ENCODE results near the gene TBX1.

The TBX1 gene

DNA sequence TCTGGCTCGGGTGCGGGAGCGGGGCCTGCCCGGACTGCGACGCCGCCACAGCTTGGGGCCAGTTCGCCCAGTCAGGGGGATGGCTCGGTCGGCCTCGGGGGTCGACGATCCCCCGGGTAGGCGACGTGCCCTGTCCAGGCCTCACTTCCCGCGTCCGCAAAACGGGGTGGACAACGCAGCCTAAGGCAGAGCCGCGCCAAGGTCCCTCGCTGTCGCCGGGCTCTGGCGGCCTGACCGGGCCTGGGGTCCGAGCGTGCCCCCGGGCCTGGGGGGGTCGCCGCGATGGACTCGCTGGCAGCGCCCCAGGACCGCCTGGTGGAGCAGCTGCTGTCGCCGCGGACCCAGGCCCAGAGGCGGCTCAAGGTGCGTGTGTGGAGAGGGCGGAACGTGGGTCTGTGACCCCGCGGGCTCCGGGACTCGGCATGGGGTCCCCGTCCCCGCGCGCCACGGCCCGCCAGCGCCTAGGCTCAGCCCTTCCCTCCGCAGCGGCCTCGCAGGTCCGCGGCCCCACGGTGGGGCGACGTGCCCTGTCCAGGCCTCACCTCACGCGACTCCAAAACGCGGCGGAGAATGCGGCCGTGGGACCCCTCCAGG is 42.0 kb upstream of the TBX1 start:
- Histone ChIP-seq H4K20me1 (ENCODE audit: control insufficient read depth, insufficient read depth, low read depth, low read length) (no peaks in the 10 kb centered on the region), H3K27ac (ENCODE audit: low read depth, low read length) (no peak overlapping the region), H3F3A (ENCODE audit: control insufficient read depth, insufficient read depth) (no peaks in the 10 kb centered on the region), H3K9me3 (ENCODE audit: control insufficient read depth, insufficient read depth, low read length) (no peaks in the 10 kb centered on the region), H3K9me2 (replicated peaks; ENCODE audit: control insufficient read depth, low read length) (no peaks in the 10 kb centered on the region), H3K79me2 (ENCODE audit: control insufficient read depth, low read length) (no peaks in the 10 kb centered on the region), H3K36me3 (ENCODE audit: control insufficient read depth, low read length) (no peaks in the 10 kb centered on the region), H3K4me1 (ENCODE audit: control insufficient read depth, low read length) (peaks cover 8% of the 10 kb centered on the region), H3K4me3 (ENCODE audit: low read length) (peak overlapping the region; percentile 70), H3K27me3 (ENCODE audit: control insufficient read depth, low read length) (peaks cover 22% of the 10 kb centered on the region), H3K4me2 (ENCODE audit: low read length) (peak overlapping the region; percentile 61)
- TF ChIP-seq, protein P1, sequence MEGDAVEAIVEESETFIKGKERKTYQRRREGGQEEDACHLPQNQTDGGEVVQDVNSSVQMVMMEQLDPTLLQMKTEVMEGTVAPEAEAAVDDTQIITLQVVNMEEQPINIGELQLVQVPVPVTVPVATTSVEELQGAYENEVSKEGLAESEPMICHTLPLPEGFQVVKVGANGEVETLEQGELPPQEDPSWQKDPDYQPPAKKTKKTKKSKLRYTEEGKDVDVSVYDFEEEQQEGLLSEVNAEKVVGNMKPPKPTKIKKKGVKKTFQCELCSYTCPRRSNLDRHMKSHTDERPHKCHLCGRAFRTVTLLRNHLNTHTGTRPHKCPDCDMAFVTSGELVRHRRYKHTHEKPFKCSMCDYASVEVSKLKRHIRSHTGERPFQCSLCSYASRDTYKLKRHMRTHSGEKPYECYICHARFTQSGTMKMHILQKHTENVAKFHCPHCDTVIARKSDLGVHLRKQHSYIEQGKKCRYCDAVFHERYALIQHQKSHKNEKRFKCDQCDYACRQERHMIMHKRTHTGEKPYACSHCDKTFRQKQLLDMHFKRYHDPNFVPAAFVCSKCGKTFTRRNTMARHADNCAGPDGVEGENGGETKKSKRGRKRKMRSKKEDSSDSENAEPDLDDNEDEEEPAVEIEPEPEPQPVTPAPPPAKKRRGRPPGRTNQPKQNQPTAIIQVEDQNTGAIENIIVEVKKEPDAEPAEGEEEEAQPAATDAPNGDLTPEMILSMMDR (IDR thresholded peaks at IDR 0.05; ENCODE audit: low read depth, low read length, poor library complexity, severe bottlenecking), result no peak
- no peak for TF ChIP-seq EZH2phosphoT487 (IDR thresholded peaks at IDR 0.05; ENCODE audit: borderline replicate concordance, low read length)

DNA sequence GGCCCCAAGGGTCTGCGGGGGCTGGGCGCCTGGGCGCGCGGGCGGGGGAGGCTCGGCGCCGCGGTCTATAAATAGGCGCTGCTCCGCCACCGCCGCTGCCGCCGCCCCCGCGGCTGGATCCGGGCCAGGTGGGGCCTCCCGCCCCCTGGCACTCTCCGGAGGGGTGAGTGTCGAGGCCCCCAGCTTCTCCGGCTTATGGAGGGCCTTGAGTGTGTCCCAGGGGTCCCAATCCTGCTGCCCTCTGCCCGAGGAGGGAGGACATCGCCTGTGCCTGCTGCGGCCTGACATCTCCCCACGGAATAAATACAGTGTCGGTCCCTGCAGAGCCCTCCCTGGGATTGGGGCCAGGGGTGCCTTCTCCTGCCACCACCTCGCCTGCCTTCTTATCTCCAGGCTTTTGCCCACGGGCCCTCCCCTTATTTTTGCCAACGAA is 41.5 kb upstream of the TBX1 start:
- H3K79me2 ChIP-seq (ENCODE audit: control insufficient read depth, low read length), result no peaks in the 10 kb centered on the region
- H3F3A ChIP-seq (ENCODE audit: control insufficient read depth, insufficient read depth), result no peaks in the 10 kb centered on the region
- no peak overlapping the region for H3K27ac ChIP-seq (ENCODE audit: low read depth, low read length)
- H3K36me3 ChIP-seq (ENCODE audit: control insufficient read depth, low read length), result no peaks in the 10 kb centered on the region
- H4K20me1 ChIP-seq (ENCODE audit: control insufficient read depth, insufficient read depth, low read depth, low read length), result no peaks in the 10 kb centered on the region
- H3K4me3 ChIP-seq (ENCODE audit: low read length), result no peak overlapping the region
- H3K27me3 ChIP-seq (ENCODE audit: control insufficient read depth, low read length), result peaks cover 22% of the 10 kb centered on the region
- TF ChIP-seq EZH2phosphoT487 (IDR thresholded peaks at IDR 0.05; ENCODE audit: borderline replicate concordance, low read length), result no peak
- TF ChIP-seq, protein P1 (IDR thresholded peaks at IDR 0.05; ENCODE audit: low read depth, low read length, poor library complexity, severe bottlenecking), result no peak
- H3K9me3 ChIP-seq (ENCODE audit: control insufficient read depth, insufficient read depth, low read length), result no peaks in the 10 kb centered on the region
- H3K9me2 ChIP-seq (replicated peaks; ENCODE audit: control insufficient read depth, low read length), result no peaks in the 10 kb centered on the region
- H3K4me2 ChIP-seq (ENCODE audit: low read length), result peak overlapping the region; percentile 61
- H3K4me1 ChIP-seq (ENCODE audit: control insufficient read depth, low read length), result peaks cover 8% of the 10 kb centered on the region

DNA sequence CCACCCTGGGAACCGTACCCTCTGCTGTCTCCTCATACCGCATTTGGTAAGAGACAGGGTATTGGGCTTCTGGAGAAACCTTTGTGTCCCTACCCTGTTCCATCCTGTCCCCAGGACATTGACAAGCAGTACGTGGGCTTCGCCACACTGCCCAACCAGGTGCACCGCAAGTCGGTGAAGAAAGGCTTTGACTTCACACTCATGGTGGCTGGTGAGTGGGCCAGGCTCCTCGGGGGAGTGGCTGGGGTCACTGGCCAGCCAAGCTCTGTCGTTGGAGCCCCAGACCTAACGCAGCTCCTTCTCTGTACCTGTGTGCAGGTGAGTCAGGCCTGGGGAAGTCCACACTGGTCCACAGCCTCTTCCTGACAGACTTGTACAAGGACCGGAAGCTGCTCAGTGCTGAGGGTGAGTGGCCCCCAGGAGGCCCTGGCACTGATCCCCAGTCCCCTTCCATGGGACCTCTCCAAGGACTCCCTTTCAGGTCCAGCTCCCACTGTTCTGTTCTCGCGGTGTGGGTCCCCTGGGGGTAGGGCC is 41.0 kb upstream of the TBX1 start:
- no peaks in the 10 kb centered on the region for H3F3A ChIP-seq (ENCODE audit: control insufficient read depth, insufficient read depth)
- H3K4me2 ChIP-seq (ENCODE audit: low read length), result no peak overlapping the region
- peaks cover 25% of the 10 kb centered on the region for H3K27me3 ChIP-seq (ENCODE audit: control insufficient read depth, low read length)
- H3K36me3 ChIP-seq (ENCODE audit: control insufficient read depth, low read length), result no peaks in the 10 kb centered on the region
- no peak overlapping the region for H3K27ac ChIP-seq (ENCODE audit: low read depth, low read length)
- H4K20me1 ChIP-seq (ENCODE audit: control insufficient read depth, insufficient read depth, low read depth, low read length), result no peaks in the 10 kb centered on the region
- no peak overlapping the region for H3K4me3 ChIP-seq (ENCODE audit: low read length)
- H3K9me3 ChIP-seq (ENCODE audit: control insufficient read depth, insufficient read depth, low read length), result no peaks in the 10 kb centered on the region
- H3K79me2 ChIP-seq (ENCODE audit: control insufficient read depth, low read length), result no peaks in the 10 kb centered on the region
- no peaks in the 10 kb centered on the region for H3K9me2 ChIP-seq (replicated peaks; ENCODE audit: control insufficient read depth, low read length)
- H3K4me1 ChIP-seq (ENCODE audit: control insufficient read depth, low read length), result peaks cover 8% of the 10 kb centered on the region
- no peak for TF ChIP-seq EZH2phosphoT487 (IDR thresholded peaks at IDR 0.05; ENCODE audit: borderline replicate concordance, low read length)
- TF ChIP-seq, protein P1 (IDR thresholded peaks at IDR 0.05; ENCODE audit: low read depth, low read length, poor library complexity, severe bottlenecking), result no peak

Data from DOHH2 (cell line).